ENCODE results near the gene CXCR6.

GRCh38 chr3:45969116-45969515 is 25.9 kb downstream of the CXCR6 start:
- TF ChIP-seq ELK4 (IDR thresholded peaks at IDR 0.05; ENCODE audit: borderline replicate concordance, low read depth, low read length) (no peak), CTCF (tag by site-specific recombination; IDR thresholded peaks at IDR 0.05) (no peak), BCL11A (tag by site-specific recombination; IDR thresholded peaks at IDR 0.05; ENCODE audit: low read depth) (no peak), PRDM10 (tag by site-specific recombination; IDR thresholded peaks at IDR 0.05) (no peak), GLIS1 (tag by site-specific recombination; IDR thresholded peaks at IDR 0.05) (no peak), ZEB2 (tag by site-specific recombination; IDR thresholded peaks at IDR 0.05) (no peak)
